Dedifferentiated amniotic fluid mesenchymal stem cell (primary cell): ENCODE measurements around the gene SF3B2.
A peak's percentile ranks its signal among the peaks of the same experiment; 100 is the strongest.
"Not testable (repeated sequence)": the region's sequence is repeated elsewhere in the genome, so short reads cannot be mapped to it uniquely, and the experiment has no call there.

ENCODE experiments used
- DNase-seq: peaks from one replicate; pipeline ENCODE4 v3.0.0-alpha.2; 2016; ENCODE audit errors: extremely low spot score

Gene SF3B2, protein sequence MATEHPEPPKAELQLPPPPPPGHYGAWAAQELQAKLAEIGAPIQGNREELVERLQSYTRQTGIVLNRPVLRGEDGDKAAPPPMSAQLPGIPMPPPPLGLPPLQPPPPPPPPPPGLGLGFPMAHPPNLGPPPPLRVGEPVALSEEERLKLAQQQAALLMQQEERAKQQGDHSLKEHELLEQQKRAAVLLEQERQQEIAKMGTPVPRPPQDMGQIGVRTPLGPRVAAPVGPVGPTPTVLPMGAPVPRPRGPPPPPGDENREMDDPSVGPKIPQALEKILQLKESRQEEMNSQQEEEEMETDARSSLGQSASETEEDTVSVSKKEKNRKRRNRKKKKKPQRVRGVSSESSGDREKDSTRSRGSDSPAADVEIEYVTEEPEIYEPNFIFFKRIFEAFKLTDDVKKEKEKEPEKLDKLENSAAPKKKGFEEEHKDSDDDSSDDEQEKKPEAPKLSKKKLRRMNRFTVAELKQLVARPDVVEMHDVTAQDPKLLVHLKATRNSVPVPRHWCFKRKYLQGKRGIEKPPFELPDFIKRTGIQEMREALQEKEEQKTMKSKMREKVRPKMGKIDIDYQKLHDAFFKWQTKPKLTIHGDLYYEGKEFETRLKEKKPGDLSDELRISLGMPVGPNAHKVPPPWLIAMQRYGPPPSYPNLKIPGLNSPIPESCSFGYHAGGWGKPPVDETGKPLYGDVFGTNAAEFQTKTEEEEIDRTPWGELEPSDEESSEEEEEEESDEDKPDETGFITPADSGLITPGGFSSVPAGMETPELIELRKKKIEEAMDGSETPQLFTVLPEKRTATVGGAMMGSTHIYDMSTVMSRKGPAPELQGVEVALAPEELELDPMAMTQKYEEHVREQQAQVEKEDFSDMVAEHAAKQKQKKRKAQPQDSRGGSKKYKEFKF

DNA sequence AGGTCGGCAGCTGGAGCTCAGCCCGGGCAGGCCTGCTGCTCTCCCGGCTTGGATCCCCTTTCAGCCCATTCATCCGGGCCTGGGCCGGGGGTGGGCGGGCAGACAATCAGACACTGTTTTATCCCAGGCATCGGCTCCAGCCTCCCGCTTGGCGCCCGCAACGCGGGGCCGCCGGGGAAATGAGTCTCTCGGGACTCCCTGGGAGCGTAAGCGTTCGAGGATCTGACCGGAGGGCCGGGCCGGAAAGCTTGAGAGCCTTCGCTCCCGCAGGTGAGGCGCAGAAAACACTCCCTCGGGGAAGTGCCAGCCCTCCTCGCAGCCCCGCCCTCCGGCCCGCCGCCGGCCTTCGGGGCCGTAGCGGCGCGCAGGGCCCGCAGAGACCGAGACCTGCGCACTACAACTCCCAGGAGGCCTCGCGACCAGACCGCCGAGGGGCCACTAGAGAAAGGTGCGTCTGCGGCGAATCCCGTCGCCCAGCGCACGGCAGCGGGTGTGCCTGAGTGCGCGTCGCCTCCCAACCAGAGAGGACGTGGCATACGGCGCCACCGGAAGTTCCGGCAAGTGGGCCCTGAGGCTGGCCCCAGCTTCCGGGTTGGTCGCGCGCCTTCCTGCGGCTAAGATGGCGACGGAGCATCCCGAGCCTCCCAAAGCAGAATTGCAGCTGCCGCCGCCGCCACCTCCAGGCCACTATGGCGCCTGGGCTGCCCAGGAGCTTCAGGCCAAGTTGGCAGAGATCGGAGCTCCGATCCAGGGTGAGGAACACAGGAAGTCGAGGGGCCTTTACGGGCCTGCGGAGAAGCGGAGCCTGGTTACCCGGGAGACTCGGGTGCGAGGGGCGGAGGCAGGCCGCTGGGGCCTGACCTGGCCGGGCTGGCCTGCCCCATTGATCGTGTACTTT is at the start of gene SF3B2:
Gene SF3B2 (plus strand): TSS at position 599 of the 898 bp plus-strand sequence. CDS start 21 bp downstream, at position 620.
- DNase-seq = peak; percentile 91

DNA sequence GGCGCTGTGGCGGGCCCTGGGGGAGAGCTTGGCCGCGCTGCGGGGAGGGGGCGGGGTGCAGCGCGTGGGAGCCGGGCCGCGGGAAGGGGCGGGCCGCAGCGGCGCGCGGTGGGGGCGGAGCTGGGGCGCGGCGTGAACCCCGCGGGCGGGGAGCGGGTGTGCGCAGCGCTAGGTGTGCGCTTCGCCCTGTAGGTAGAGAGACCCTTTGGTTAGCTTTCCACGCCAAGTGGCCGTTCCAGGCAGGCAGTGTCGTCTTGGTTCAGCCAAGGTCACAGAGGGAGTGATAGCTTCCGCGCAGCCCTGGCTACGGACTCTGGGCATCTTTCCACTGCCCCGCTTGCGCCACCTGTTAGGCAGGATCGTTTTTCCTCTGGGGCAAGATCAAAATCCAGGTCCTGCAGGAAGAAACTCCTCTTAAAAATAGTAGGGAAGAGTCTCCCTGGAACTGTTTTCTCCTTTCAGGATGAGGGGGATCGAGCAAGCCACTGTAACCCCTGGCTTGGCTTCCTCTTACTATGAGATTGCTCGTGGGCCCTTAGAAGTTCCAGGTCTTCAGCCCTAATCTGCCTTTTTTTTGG is 49.4 kb upstream of the SF3B2 start:
- no peak for DNase-seq

DNA sequence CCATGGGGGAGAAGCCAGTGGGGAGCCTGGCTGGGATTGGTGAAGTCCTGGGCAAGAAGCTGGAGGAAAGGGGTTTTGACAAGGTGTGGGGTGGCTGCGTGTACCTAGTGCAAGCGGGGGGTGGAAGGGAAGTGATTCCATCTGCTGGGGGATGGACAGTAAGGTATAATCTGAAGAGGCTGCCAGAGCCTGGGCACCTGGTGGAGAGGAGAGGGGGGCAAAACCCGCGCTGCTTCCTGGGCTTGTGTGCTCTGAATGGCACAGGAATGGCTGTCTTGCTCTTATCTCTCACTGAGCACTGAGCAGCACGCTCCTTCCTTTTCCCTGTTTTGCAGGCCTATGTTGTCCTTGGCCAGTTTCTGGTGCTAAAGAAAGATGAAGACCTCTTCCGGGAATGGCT is 48.9 kb upstream of the SF3B2 start:
- no peak for DNase-seq

DNA sequence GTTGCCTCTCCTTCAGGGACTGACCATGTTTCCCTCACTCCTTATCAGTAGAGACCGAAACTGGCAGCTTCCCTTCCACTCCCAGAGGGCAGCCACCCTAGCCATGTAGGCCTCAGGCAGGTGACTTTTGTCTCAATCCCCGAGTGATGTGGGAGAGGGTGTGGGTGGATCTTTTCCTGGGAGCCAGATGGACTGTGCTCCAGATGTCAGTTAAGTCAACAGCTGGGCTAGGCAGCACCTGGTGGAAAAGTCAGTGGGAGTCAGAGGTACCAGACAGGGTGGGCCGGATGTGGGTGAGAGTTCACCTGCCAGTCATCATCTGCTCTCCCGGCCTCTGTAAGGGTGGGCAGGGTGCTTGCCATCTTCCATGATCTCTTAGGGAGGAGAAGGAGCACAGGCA is 48.0 kb upstream of the SF3B2 start:
- DNase-seq = no peak

DNA sequence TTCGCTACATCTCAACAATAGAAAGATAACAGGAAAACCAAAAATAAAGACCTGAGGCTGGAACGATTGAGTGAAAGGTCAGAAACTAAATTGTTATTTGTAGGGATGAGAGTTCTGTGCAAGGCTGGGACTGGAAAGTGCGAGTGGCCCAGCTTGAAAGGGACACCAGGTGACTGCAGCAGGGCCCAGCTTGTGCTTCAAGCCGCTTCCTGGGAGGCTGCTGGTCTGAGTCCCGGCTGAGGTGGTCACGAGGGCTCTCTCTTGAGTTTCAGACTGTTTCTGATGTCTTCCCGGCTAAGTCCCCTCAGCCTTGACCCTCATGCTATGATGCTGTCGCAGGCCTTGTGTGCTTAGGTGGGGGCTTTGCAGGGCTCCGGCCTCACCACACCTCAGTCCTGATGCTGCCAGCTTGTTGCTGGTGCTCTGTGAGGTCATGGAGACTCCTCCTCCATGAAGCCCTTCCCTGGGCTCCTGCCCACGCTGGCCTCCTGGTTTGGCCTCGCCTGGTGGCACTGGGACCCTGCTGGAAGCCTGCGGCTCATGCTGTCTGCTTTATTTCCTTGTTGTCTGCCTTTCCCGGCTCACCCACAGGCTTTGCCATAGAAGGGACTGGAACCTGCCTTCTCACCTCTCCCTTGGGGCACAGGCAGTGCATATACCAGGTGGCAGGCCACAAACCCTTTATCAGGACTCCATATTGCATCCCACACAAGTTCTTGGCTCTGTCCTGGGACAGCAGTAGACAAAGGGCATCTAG is 45.9 kb upstream of the SF3B2 start:
- DNase-seq = no peak

DNA sequence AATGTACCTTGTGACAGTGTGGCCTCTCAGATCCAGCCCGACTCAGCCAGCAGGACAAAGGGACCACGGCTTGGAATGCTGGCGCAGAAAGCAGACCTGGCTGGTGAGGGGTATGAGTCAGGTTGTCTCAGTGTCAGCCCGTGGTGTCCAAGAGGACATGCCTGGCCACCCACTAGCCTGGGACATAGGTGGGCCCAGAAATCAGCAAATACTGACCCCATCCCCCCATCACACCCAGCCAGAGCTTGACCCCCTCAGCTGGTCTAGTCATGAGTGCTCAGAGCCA is 45.3 kb upstream of the SF3B2 start:
- DNase-seq = no peak

DNA sequence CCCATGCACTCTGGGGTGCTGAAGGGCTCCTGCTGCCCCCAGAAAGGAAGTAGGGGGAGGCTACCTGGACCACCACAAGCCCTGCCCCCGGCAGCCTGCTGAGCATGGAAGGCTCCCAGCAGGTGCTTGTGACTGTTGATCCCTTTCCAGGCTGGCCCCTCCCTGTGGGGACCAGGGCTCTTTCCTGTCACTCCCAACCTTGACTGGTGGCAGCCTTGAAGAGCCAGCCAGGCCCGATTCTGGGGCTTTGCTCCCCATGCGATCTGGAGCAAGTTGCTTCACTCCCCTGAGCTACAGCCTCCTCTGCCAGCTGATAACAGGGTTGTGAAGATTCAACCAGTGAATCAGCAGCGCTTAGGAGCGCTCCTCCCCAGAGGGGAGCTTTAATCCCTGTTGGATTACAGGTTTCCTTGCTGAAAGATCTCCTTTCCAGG is 44.9 kb upstream of the SF3B2 start:
- no peak for DNase-seq

DNA sequence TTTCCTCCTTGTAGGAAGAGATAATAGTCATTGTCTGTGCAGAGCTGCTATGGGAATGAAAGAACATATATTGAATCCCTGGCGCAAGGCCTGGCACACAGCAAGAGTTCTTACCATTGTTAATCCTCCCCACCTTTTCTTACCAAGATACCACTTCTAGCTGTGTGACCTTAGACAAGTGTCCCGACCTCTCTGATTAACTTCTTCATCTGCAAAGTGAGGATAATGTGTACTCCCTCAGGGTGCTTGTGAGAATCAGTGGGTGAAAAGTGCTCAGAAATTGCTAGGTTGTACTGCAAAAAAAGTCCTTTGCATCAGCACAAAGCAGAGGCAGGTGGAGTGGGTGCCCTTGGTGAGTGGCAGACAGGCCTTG is 44.1 kb upstream of the SF3B2 start:
- DNase-seq = no peak

DNA sequence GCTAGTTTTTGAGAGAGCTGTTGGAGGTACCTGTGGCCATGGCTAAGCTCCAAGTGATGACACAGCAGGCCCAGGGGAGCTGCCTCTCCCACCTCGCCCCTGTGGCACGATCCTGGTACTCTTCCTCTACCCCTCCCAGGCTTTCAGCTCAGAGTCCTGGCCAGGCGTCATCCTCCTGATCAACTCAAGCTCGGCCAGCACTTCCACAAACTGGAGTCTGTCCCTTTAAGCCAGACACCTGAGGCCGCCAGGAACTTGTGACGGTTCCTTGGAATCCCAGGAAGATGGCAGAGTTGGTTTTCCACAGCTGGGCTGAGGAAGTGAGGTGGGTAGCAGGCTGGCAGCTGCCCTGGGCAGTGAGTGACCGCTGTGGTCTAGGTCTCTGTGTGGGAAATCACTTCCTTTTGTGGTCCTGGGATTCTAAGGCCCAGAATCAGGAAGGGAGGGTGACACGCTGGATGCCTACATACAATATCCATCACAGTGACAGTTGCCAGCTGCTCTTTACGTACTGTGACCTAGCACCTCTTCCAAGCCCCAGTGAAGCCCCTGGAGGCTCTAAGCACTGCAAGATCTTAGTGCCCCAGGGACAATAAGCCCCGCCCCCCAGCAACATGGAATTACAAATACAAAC is 43.6 kb upstream of the SF3B2 start:
- no peak for DNase-seq

DNA sequence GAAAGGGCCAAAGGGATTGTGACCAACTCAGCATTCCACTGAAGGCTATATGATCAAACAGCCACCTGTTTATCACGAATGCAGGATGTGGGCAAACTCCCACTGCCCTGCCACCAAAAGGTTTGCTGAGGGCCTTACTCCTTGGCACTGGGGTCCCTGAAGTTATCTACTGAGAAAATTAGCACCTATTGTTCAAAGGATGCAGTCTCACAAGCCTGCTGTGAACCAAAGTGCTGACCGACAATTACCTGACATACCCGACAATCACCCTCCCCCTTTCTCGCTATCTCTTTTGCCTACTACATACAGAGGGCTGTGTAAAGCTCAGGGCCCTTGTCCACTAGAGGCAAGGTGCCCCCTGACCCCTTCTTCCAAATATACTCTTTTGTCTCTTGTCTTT is 42.1 kb upstream of the SF3B2 start:
- DNase-seq = not testable (repeated sequence)

DNA sequence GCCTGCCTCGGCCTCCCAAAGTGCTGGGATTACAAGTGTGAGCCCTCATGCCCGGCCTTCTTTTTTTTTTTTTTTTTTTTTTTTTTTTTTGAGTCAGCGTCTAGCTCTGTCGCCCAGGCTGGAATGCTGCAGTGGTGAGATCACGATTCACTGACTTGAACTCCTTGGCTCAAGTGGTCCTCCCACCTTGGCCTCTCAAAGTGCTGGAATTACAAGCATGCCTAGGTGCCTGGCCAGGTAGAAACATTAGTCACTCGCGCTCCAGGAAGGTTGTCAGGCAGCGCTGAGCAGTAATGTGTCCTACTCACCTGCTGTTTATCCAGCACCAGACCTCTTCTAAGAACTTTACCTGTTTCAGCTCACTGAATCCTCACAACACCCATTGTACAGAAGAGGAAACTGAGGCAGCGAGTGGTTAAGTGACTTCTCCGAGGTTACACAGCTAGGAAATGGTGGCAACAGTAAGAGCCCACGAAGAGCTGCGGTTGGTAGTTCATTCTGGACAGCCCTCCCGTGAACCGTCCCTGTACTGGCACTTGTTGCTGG is 40.9 kb upstream of the SF3B2 start:
- DNase-seq = no peak

DNA sequence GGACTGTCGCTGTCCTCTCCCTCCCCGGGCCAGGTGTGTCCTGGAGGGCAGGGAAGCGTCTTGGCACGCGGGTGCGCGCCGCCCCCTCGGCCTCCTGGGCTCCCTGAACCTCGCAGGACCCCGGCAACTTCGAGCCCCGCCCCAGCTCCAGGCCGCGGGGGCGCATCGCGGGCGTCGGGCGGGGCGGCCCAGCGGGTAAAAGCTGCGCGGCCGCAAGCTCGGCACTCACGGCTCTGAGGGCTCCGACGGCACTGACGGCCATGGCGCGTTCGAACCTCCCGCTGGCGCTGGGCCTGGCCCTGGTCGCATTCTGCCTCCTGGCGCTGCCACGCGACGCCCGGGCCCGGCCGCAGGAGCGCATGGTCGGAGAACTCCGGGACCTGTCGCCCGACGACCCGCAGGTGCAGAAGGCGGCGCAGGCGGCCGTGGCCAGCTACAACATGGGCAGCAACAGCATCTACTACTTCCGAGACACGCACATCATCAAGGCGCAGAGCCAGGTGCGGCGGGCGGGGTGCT is 40.3 kb upstream of the SF3B2 start, which contains the start of gene CST6:
Gene CST6 (plus strand): TSS at position 224 of the 519 bp plus-strand sequence. CDS start 37 bp downstream, at position 261.
- no peak for DNase-seq

DNA sequence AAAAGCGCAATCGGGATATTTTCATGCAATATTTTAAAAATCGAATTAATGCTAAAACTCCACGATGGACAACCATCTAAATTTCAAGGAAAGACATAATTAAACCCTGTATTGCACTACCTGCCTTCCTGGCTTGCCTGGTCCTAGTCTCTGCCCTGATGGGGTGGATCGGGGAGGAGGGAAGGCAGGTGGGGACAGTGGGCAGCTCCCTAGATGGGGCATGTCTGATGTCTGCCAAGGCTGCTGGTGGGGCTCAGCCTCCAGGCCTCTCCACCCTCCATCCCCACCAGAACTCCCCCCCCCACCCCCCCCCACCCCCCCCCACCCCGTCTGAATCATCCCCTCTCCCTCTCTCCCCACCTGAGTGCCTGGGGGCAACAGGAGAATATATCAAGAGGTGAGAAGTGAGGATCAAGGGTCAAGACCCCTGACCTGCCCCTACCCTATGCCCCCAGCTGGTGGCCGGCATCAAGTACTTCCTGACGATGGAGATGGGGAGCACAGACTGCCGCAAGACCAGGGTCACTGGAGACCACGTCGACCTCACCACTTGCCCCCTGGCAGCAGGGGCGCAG is 39.7 kb upstream of the SF3B2 start:
- no peak for DNase-seq

DNA sequence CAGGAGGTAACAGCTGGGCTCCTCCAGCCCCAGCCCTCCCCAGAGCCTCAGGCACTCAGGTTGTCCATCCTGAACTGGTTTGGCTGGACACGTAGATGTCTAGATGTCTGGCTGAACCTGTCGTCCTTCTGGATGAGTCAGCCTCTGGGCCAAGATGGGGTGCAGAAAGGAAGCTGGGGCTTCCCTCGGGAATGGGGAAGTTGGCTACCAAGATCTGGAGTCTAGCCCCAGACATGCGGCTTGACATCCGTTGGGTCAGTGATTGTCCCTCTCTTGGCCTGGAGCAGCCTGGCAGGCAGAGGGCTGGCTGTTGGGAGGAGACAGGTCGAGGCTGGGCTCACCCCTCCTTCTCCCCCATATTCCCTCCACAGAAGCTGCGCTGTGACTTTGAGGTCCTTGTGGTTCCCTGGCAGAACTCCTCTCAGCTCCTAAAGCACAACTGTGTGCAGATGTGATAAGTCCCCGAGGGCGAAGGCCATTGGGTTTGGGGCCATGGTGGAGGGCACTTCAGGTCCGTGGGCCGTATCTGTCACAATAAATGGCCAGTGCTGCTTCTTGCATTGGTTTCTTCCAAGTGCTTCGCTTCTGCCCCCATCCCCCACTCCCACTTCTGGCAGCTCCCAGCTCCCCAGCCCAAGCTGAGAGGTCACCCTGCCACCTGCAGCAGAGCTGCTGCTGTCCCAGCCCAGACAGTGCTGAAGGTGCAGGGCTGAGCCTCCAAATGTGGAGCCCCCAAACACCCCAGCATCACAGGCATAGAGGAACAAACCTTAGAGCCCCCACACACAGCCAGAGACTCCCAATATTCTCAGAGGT is 39.0 kb upstream of the SF3B2 start:
- no peak for DNase-seq

DNA sequence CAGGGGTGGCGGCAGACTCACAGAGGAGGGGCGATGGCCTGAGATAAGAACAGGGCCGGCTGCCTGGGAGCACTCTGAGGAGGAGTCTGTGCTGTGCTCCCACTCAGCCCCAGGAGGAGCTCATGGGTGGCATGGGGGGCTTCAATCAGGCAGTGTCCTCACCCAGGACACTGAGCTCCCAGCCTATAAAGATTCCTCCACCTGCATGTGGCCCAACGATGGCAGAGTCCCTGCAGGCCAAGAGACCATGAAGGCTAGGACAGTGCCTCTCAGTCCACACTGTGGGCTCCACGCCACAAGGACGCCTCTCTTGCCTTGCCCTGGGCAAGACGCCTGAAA is 38.4 kb upstream of the SF3B2 start:
- no peak for DNase-seq

DNA sequence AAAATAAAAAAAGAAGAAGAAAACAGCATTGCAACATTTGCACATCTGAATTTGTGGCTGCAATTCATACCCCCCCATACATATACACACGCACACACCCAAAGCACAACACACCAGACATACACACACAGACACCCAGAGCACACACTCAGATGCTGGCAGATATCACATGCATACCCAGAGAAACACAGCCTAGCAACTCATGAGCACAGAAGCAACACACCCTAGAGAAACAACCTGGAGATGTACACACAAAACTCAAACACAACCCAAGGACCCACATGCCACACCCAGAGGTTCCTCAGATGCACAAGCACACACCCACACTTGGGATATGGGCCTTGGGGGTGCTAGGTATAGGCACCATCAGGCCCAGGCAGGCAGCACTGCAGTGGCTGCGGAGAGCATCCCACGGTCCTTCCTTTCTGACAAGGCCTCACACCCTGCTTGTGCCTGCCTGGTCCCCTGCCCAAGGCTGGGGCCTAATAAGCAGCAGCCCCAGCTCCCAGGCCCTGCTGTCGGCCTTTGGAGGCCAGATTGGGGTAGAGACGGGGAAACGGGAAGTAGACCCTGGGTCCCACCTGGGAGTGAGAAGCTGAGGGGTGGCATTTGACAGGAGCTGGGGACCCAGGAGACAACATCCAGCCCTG is 37.2 kb upstream of the SF3B2 start:
- no peak for DNase-seq

DNA sequence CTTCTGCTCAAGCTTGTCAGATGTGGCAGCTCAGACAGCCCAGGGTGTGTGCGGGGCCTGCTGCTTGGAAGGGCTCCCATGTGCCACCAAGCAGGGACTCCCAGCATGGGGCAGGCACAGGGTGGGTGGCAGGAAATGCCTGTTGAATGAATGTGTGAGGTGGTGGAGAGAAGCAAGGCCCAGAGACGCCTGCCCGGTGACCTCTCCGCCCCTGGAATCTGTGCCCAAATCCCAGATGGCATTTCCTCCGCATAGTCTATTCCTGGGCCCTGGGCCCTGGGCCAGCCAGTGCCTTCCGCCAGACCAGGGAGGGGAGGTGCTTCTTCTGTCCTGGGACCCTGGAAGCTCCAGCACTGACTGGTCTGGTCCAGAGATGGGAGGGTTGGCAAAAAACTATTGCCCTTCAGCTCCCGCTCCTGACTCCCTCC is 36.7 kb upstream of the SF3B2 start:
- peak; percentile 17 for DNase-seq
